G401.6 (cell line): ENCODE results near the gene RARB.

ENCODE experiments used
- FAIRE-seq: peaks from 2 replicates; lab custom pipeline; 2012; peaks lifted over from hg19 to GRCh38; lab: Jason Lieb, UNC

The RARB gene

GRCh38 chr3:25610779-25611178 is 182.7 kb downstream of the RARB start:
- FAIRE-seq = no peak

GRCh38 chr3:25611193-25611592 is 183.1 kb downstream of the RARB start:
- no peak for FAIRE-seq

GRCh38 chr3:25618028-25618427 is 190.0 kb downstream of the RARB start:
- FAIRE-seq = no peak

GRCh38 chr3:25619382-25619781 is 191.3 kb downstream of the RARB start:
- FAIRE-seq = no peak

- FAIRE-seq = no peak
Measured at GRCh38 chr3:25620493-25620892, 192.4 kb downstream of the RARB start.

GRCh38 chr3:25621087-25621486 is 193.0 kb downstream of the RARB start:
- no peak for FAIRE-seq

GRCh38 chr3:25631989-25632388 is 203.9 kb downstream of the RARB start:
- peak; percentile 47 for FAIRE-seq

- no peak for FAIRE-seq
Measured at GRCh38 chr3:25633919-25634318, 205.9 kb downstream of the RARB start.

GRCh38 chr3:25635038-25635437 is 207.0 kb downstream of the RARB start:
- FAIRE-seq = peak; percentile 36
